ENCODE results near the gene LRRC36.

DNA sequence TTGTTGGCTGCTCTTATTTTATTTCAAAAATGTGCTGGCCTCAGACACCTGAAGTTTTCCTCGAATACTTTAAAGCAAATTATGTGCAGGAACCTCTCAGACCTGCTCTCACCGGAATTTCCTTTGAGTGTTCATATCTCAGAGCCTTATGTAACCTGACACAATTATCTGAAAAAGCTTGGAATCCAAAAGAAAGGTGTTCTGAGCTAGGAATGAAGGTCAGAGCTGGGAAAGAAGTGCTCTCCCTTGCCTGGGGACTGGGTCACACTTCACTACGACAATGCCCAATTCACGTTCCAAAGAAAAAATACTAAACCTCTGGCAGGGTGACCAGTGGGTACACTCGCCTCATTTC, 97.6 kb downstream of the LRRC36 start:
- TF ChIP-seq CTCF (IDR thresholded peaks at IDR 0.05), result no peak
- no peak for TF ChIP-seq POLR2A (IDR thresholded peaks at IDR 0.05)
